Nephron (organoid): ENCODE data around the gene ANKIB1.
A peak's percentile ranks its signal among the peaks of the same experiment; 100 is the strongest.

Experiments
- H3K27ac Mint-ChIP-seq, 3 experiments: 2 replicates each; pipeline ENCODE4 v1.8.0; 2020; ENCODE audit warnings: mixed read lengths in 3 of 3, mild to moderate bottlenecking in 2 of 3, moderate library complexity in 1 of 3
- H3K27me3 Mint-ChIP-seq: 2 replicates; pipeline ENCODE4 v1.8.0; 2021; ENCODE audit warnings: low read depth, mild to moderate bottlenecking, moderate library complexity, mixed read lengths
- H3K36me3 Mint-ChIP-seq: 2 replicates; pipeline ENCODE4 v1.8.0; 2020; ENCODE audit warnings: low read depth, mixed read lengths
- H3K4me1 Mint-ChIP-seq: 2 replicates; pipeline ENCODE4 v1.8.0; 2020; ENCODE audit warnings: mixed read lengths
- H3K4me3 Mint-ChIP-seq, 3 experiments: 2 replicates each; pipeline ENCODE4 v1.8.0; 2020; ENCODE audit warnings: mild to moderate bottlenecking in 3 of 3, mixed read lengths in 3 of 3, moderate library complexity in 2 of 3
- H3K9me3 Mint-ChIP-seq: 2 replicates; pipeline ENCODE4 v1.8.0; 2020; ENCODE audit warnings: mixed read lengths
- TF ChIP-seq, protein P1 (sequence below), 3 experiments: fragments of 200-600 bp; sonication (generic); IDR thresholded peaks; one replicate each; pipeline ENCODE4 v1.5.0; 2021; ENCODE audit warnings: antibody characterized with exemption in 3 of 3; ENCODE audit not compliant: unreplicated experiment in 3 of 3

ANKIB1 gene

DNA sequence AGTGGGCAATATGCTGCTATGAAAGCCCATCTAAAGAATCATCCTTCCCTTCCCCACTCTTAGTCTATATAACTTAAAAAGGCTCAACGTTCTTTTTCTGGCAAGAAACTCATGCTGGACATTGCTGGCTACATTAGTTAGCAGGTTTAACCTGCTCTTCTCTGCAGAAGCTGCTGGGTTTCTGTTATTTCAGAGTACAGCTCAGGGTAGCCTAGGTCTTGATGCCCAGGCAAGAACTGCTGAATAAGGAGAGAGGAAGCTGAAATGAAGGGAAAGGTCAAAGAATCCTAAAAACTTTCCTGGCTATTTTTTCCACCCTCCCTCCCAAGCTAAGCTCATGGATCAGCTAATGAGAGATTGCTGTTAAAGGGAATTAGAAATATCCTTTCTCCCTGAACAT, 79.4 kb downstream of the ANKIB1 start:
- Mint-ChIP-seq H3K4me3 (no peak overlapping the region), H3K27ac (no peak overlapping the region), H3K27me3 (no peaks in the 10 kb centered on the region), H3K36me3 (peaks cover 22% of the 10 kb centered on the region), H3K9me3 (no peaks in the 10 kb centered on the region), H3K4me1 (no peaks in the 10 kb centered on the region)
- TF ChIP-seq, protein P1, sequence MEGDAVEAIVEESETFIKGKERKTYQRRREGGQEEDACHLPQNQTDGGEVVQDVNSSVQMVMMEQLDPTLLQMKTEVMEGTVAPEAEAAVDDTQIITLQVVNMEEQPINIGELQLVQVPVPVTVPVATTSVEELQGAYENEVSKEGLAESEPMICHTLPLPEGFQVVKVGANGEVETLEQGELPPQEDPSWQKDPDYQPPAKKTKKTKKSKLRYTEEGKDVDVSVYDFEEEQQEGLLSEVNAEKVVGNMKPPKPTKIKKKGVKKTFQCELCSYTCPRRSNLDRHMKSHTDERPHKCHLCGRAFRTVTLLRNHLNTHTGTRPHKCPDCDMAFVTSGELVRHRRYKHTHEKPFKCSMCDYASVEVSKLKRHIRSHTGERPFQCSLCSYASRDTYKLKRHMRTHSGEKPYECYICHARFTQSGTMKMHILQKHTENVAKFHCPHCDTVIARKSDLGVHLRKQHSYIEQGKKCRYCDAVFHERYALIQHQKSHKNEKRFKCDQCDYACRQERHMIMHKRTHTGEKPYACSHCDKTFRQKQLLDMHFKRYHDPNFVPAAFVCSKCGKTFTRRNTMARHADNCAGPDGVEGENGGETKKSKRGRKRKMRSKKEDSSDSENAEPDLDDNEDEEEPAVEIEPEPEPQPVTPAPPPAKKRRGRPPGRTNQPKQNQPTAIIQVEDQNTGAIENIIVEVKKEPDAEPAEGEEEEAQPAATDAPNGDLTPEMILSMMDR (IDR thresholded peaks at IDR 0.05; ENCODE audit: unreplicated experiment in 3 of 3): no peak

DNA sequence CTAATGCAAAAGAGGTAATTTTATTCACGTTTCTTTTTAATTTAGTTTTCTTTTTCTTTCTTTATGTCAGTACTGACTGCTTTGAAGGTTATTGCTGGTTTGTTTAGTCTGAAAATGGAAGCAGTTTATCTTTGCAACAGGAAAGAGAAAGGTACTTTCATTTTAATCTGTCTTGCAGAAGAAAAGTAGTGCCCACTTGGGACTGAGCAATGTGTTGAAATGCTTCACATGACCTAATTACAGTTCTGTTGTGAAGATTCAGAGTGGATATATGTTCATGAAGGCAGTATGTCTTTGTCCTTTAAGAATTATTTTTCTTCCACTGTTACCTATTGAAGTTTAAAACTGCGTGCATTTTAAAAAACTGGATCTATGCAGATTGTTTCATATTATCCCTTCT, 80.1 kb downstream of the ANKIB1 start:
- Mint-ChIP-seq H3K27me3 (no peaks in the 10 kb centered on the region), H3K27ac (peak overlapping the region in 1 of 3 experiments; percentile 1), H3K9me3 (no peaks in the 10 kb centered on the region), H3K4me3 (no peak overlapping the region), H3K4me1 (no peaks in the 10 kb centered on the region), H3K36me3 (peaks cover 15% of the 10 kb centered on the region)
- TF ChIP-seq, protein P1 (IDR thresholded peaks at IDR 0.05; ENCODE audit: unreplicated experiment in 3 of 3): no peak

DNA sequence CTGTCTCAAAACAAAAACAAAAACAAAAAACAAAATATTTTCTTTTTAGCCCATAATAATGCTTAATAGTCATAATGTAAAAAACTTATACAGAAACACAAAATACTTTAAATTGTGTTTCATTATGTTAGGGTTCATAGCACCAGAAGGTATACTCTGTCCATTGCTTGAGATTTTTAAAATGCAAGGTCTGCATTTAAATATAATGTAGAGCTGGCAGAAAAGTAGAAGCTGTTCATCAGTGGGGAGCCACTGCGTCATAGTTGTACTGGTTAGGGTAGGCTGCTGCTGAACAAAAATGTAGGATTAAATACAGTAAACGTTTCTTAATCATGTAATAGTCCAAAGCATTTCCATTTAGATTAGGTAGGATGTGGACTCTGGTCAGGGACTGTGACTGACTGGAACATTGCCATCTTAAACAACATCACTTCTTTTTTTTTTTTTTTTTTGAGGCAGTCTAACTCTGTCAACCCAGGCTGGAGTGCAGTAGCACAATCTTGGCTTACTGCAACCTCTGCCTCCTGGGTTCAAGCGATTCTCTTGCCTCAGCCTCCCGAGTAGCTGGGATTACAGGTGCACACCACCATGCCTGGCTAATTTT, 85.2 kb downstream of the ANKIB1 start:
- TF ChIP-seq, protein P1 (IDR thresholded peaks at IDR 0.05; ENCODE audit: unreplicated experiment in 3 of 3): no peak
- H3K9me3 Mint-ChIP-seq: peaks cover 8% of the 10 kb centered on the region
- peaks cover 41% of the 10 kb centered on the region for H3K36me3 Mint-ChIP-seq
- H3K4me1 Mint-ChIP-seq: no peaks in the 10 kb centered on the region
- no peaks in the 10 kb centered on the region for H3K27me3 Mint-ChIP-seq
- H3K4me3 Mint-ChIP-seq: no peak overlapping the region
- H3K27ac Mint-ChIP-seq: no peak overlapping the region

DNA sequence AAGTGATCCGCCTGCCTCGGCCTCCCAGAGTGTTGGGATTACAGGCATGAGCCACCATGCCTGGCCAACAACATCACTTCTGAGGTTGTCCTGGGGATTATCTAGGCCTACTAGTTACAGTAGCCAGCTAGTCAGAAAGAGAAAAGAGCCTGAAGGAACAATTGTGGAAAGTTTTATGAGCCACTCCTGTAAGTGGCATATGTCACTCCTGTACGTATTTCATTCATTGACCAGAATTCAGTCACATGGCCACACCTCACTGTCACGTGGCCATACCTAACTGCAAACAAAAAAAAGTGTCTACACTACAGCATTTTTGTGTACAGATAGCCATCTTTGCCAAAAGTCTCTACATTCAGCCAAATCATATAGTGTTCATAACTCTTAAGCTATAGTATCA, 85.7 kb downstream of the ANKIB1 start:
- H3K4me1 Mint-ChIP-seq: no peaks in the 10 kb centered on the region
- no peaks in the 10 kb centered on the region for H3K27me3 Mint-ChIP-seq
- H3K9me3 Mint-ChIP-seq: peaks cover 8% of the 10 kb centered on the region
- TF ChIP-seq, protein P1 (IDR thresholded peaks at IDR 0.05; ENCODE audit: unreplicated experiment in 3 of 3): no peak
- H3K36me3 Mint-ChIP-seq: peaks cover 47% of the 10 kb centered on the region
- no peak overlapping the region for H3K4me3 Mint-ChIP-seq
- H3K27ac Mint-ChIP-seq: no peak overlapping the region

DNA sequence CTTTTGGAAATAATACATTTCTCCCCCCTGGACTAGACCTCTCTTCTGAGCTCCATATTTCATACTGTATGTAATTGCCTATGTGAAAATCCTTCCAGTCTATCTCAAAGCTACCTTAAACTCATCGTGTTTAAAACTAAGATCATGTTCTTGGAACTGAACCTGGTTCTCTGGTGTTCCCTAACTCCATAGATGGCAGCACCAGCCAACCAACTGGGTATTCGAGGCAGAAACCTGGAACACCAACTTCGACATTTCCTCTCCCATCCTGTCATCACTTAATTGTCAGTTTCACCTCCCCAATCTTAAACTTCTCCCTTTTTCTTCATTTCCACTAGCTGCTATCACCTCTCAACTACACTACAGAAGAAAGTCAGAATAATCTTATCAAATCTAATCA, 87.0 kb downstream of the ANKIB1 start:
- peaks cover 12% of the 10 kb centered on the region for H3K9me3 Mint-ChIP-seq
- no peak overlapping the region for H3K4me3 Mint-ChIP-seq
- no peaks in the 10 kb centered on the region for H3K27me3 Mint-ChIP-seq
- no peaks in the 10 kb centered on the region for H3K4me1 Mint-ChIP-seq
- H3K27ac Mint-ChIP-seq: no peak overlapping the region
- H3K36me3 Mint-ChIP-seq: peaks cover 56% of the 10 kb centered on the region
- TF ChIP-seq, protein P1 (IDR thresholded peaks at IDR 0.05; ENCODE audit: unreplicated experiment in 3 of 3): no peak

DNA sequence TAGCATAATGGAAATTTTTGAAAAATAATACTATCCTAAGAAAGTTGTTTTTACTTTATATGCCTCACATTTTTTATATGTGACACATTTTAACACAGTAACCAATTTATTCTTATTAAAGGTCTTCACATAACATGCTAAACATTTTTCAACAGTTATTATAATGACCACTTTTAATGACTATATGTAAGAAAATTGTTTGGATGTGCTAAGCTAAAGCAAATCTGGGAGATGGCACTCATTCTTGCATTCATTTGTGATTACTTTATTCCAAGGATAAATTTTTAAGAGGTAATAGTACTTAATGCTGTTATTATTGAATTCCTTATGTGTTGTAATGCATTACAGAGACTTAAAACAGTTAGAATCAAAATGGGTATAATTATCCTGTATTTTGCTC, 88.1 kb downstream of the ANKIB1 start:
- H3K27ac Mint-ChIP-seq: no peak overlapping the region
- peaks cover 12% of the 10 kb centered on the region for H3K9me3 Mint-ChIP-seq
- no peaks in the 10 kb centered on the region for H3K27me3 Mint-ChIP-seq
- H3K36me3 Mint-ChIP-seq: peaks cover 58% of the 10 kb centered on the region
- H3K4me3 Mint-ChIP-seq: no peak overlapping the region
- TF ChIP-seq, protein P1 (IDR thresholded peaks at IDR 0.05; ENCODE audit: unreplicated experiment in 3 of 3): no peak
- H3K4me1 Mint-ChIP-seq: no peaks in the 10 kb centered on the region
